Mesenchymal stem cell (in vitro differentiated cells and primary cell): ENCODE data around the gene KCTD7. TPM values are rescaled to one million over a fixed set of nuclear protein-coding genes. Genes with fewer than 3 reads are reported as not detected.
"Not testable (repeated sequence)": the region's sequence is repeated elsewhere in the genome, so short reads cannot be mapped to it uniquely, and the experiment has no call there.

Experiments
- DNase-seq: peaks from one replicate; pipeline ENCODE4 v3.0.0-alpha.2; 2013
- H2AFZ ChIP-seq: one replicate; pipeline ENCODE4 v1.6.1; 2013; ENCODE audit warnings: low read depth, mild to moderate bottlenecking, control low read depth, inconsistent platforms, low read length, moderate library complexity
- H2AK5ac ChIP-seq: 2 replicates; pipeline ENCODE4 v1.6.1; 2013; ENCODE audit warnings: low read length, moderate library complexity, mild to moderate bottlenecking, inconsistent platforms; ENCODE audit not compliant: severe bottlenecking
- H2BK120ac ChIP-seq: one replicate; pipeline ENCODE4 v1.6.1; 2013; ENCODE audit warnings: low read depth, mild to moderate bottlenecking, inconsistent platforms, low read length, moderate library complexity
- H2BK12ac ChIP-seq, 2 experiments: one replicate each; pipeline ENCODE4 v1.6.1; 2013; ENCODE audit warnings: inconsistent platforms in 2 of 2, low read length in 2 of 2, mild to moderate bottlenecking in 2 of 2, moderate library complexity in 2 of 2, control low read depth in 1 of 2
- H2BK15ac ChIP-seq: one replicate; pipeline ENCODE4 v1.6.1; 2013; ENCODE audit warnings: mild to moderate bottlenecking, low read depth, inconsistent platforms; ENCODE audit not compliant: poor library complexity, severe bottlenecking
- H2BK5ac ChIP-seq: 2 replicates; pipeline ENCODE4 v1.6.1; 2013; ENCODE audit warnings: low read depth, mild to moderate bottlenecking, low read length, control low read depth, inconsistent platforms; ENCODE audit not compliant: poor library complexity, severe bottlenecking
- H3K14ac ChIP-seq, 2 experiments: one replicate each; pipeline ENCODE4 v1.6.1; 2013; ENCODE audit warnings: inconsistent platforms in 2 of 2, low read length in 2 of 2, control low read depth in 1 of 2, mild to moderate bottlenecking in 1 of 2, moderate library complexity in 1 of 2
- H3K18ac ChIP-seq, 2 experiments: one replicate each; pipeline ENCODE4 v1.6.1; 2013; ENCODE audit warnings: inconsistent platforms in 2 of 2, low read length in 2 of 2, control low read depth in 1 of 2, low read depth in 1 of 2, mild to moderate bottlenecking in 1 of 2
- H3K23ac ChIP-seq, 2 experiments: one replicate each; pipeline ENCODE4 v1.6.1; 2013; ENCODE audit warnings: inconsistent platforms in 2 of 2, low read length in 2 of 2, mild to moderate bottlenecking in 2 of 2, moderate library complexity in 2 of 2, control low read depth in 1 of 2
- H3K27ac ChIP-seq: 2 replicates; pipeline ENCODE4 v1.5.1; 2013; ENCODE audit warnings: mild to moderate bottlenecking, moderate library complexity, low read length, control low read depth, inconsistent platforms; ENCODE audit not compliant: poor library complexity, severe bottlenecking
- H3K27me3 ChIP-seq, 2 experiments: 2 replicates each; pipeline versions ENCODE4 v1.6.1 to v1.7.0; 2013; ENCODE audit warnings: low read length in 2 of 2, mild to moderate bottlenecking in 2 of 2, moderate library complexity in 2 of 2, control low read depth in 1 of 2, inconsistent platforms in 1 of 2; ENCODE audit not compliant: control insufficient read depth in 1 of 2, insufficient read depth in 1 of 2
- H3K36me3 ChIP-seq, 2 experiments: 2 replicates each; pipeline versions ENCODE4 v1.6.1 to v1.7.0; 2013; ENCODE audit warnings: low read length in 2 of 2, control low read depth in 1 of 2, inconsistent platforms in 1 of 2, low read depth in 1 of 2, mild to moderate bottlenecking in 1 of 2; ENCODE audit not compliant: insufficient read depth in 2 of 2, control insufficient read depth in 1 of 2
- H3K4ac ChIP-seq, 2 experiments: one replicate each; pipeline ENCODE4 v1.6.1; 2013; ENCODE audit warnings: inconsistent platforms in 2 of 2, low read length in 2 of 2, mild to moderate bottlenecking in 2 of 2, moderate library complexity in 2 of 2, control low read depth in 1 of 2, low read depth in 1 of 2
- H3K4me1 ChIP-seq: 2 replicates; pipeline ENCODE4 v1.6.1; 2013; ENCODE audit warnings: low read depth, low read length, control low read depth; ENCODE audit not compliant: control insufficient read depth, insufficient read depth
- H3K4me2 ChIP-seq: 2 replicates; pipeline ENCODE4 v1.6.1; 2013; ENCODE audit warnings: low read length, mild to moderate bottlenecking, inconsistent platforms; ENCODE audit not compliant: poor library complexity, severe bottlenecking
- H3K4me3 ChIP-seq, 2 experiments: 2 replicates each; pipeline versions ENCODE4 v1.5.1 to v1.7.0; 2013; ENCODE audit warnings: low read length in 2 of 2, mild to moderate bottlenecking in 2 of 2, control low read depth in 1 of 2, low read depth in 1 of 2; ENCODE audit not compliant: insufficient read depth in 1 of 2
- H3K79me1 ChIP-seq: replicated peaks from 2 replicates; pipeline ENCODE4 v1.6.1; 2013; ENCODE audit warnings: mild to moderate bottlenecking, control low read depth, low read length, inconsistent platforms; ENCODE audit not compliant: poor library complexity, severe bottlenecking
- H3K9ac ChIP-seq: 2 replicates; pipeline ENCODE4 v1.7.0; 2013; ENCODE audit warnings: mild to moderate bottlenecking, low read length, moderate library complexity
- H3K9me3 ChIP-seq: 2 replicates; pipeline ENCODE4 v1.7.0; 2013; ENCODE audit warnings: mild to moderate bottlenecking, low read length; ENCODE audit not compliant: control insufficient read depth
- H4K8ac ChIP-seq: one replicate; pipeline ENCODE4 v1.6.1; 2013; ENCODE audit warnings: inconsistent platforms, mild to moderate bottlenecking, low read length, moderate library complexity
- H4K91ac ChIP-seq: one replicate; pipeline ENCODE4 v1.6.1; 2013; ENCODE audit warnings: mild to moderate bottlenecking, low read length, inconsistent platforms
- WGBS: methylation state at CpG from one replicate; pipeline ENCODE4 v1.1.7; 2013; ENCODE audit warnings: mixed read lengths; 5-methylcytosine and 5-hydroxymethylcytosine counted together
- polyA plus RNA-seq, 2 experiments: library from polyadenylated mRNA; stranded (reverse); fragments of 200-250 nt; gene quantifications; one replicate each; pipeline ENCODE4 v1.2.3, GENCODE V29; 2013

The KCTD7 gene
- 7.2 TPM for polyA plus RNA-seq (2013, experiment 1 of 2)
- 7.2 TPM for polyA plus RNA-seq (2013, experiment 2 of 2)

GRCh38 chr7:66628361-66629221 lies at the start of gene KCTD7:
KCTD7 (plus strand) TSS chr7:66628881; CDS start chr7:66629065, 184 bp downstream.
- peak within 1 kb of the TSS; percentile 28 to 98 for H2BK12ac ChIP-seq
- peak; percentile 98 for DNase-seq
- H3K36me3 ChIP-seq: peaks cover 4 to 11% of the 10 kb centered on the region in 2 experiments
- H3K23ac ChIP-seq: peak within 1 kb of the TSS in 1 of 2 experiments; percentile 83
- peak within 1 kb of the TSS; percentile 87 to 88 for H3K4me3 ChIP-seq
- peak within 1 kb of the TSS; percentile 89 for H4K8ac ChIP-seq
- H3K4me1 ChIP-seq: peaks cover 14% of the 10 kb centered on the region
- H3K18ac ChIP-seq: peak within 1 kb of the TSS; percentile 95 to 98
- under 1% methylated on average over 55 of the region's 93 CpGs for WGBS
- peak within 1 kb of the TSS in 1 of 2 experiments; percentile 98 for H3K14ac ChIP-seq
- no peaks in the 10 kb centered on the region for H3K27me3 ChIP-seq
- peak within 1 kb of the TSS; percentile 93 for H2BK120ac ChIP-seq
- peak within 1 kb of the TSS; percentile 82 for H4K91ac ChIP-seq
- H2BK15ac ChIP-seq: peak within 1 kb of the TSS; percentile 85
- H3K4ac ChIP-seq: peak within 1 kb of the TSS; percentile 90 to 93
- H2AFZ ChIP-seq: peak within 1 kb of the TSS; percentile 76
- peak within 1 kb of the TSS; percentile 81 for H3K4me2 ChIP-seq
- H2AK5ac ChIP-seq: no peak within 1 kb of the TSS
- peak within 1 kb of the TSS; percentile 84 for H2BK5ac ChIP-seq
- H3K27ac ChIP-seq: peak within 1 kb of the TSS; percentile 95
- H3K9ac ChIP-seq: peak within 1 kb of the TSS; percentile 98
- no peaks in the 10 kb centered on the region for H3K9me3 ChIP-seq
- peaks cover 23% of the 10 kb centered on the region for H3K79me1 ChIP-seq

- H3K27me3 ChIP-seq, H3K14ac ChIP-seq, DNase-seq, H2AFZ ChIP-seq, H3K27ac ChIP-seq, H3K9ac ChIP-seq, H2AK5ac ChIP-seq, H2BK5ac ChIP-seq, H2BK12ac ChIP-seq, H2BK120ac ChIP-seq, H3K4ac ChIP-seq, H3K4me1 ChIP-seq, H3K4me3 ChIP-seq, H3K23ac ChIP-seq, H3K18ac ChIP-seq, H2BK15ac ChIP-seq, H4K91ac ChIP-seq, H3K4me2 ChIP-seq, H4K8ac ChIP-seq, H3K9me3 ChIP-seq, H3K79me1 ChIP-seq: not testable (repeated sequence)
- peaks cover 16 to 61% of the 10 kb centered on the region in 2 experiments for H3K36me3 ChIP-seq
- whole genome bisulfite sequencing: no CpG with 5 or more reads among the region's 1 CpG
Measured at GRCh38 chr7:66580380-66580779, 48.3 kb upstream of the KCTD7 start.

- not testable (repeated sequence) for H2BK120ac ChIP-seq, H3K4me2 ChIP-seq, H2BK5ac ChIP-seq, H3K18ac ChIP-seq, H3K9me3 ChIP-seq, H3K23ac ChIP-seq, H3K9ac ChIP-seq, H2AK5ac ChIP-seq, H3K79me1 ChIP-seq, DNase-seq, H3K27ac ChIP-seq, H3K27me3 ChIP-seq, H2BK12ac ChIP-seq, H4K91ac ChIP-seq, H3K14ac ChIP-seq, H2AFZ ChIP-seq, H3K4ac ChIP-seq, H3K4me1 ChIP-seq, H3K4me3 ChIP-seq, H4K8ac ChIP-seq, H2BK15ac ChIP-seq
- H3K36me3 ChIP-seq: peaks cover 16 to 51% of the 10 kb centered on the region in 2 experiments
- 97% methylated on average over 4 of the region's 4 CpGs for WGBS
Measured at GRCh38 chr7:66582816-66583489, 45.7 kb upstream of the KCTD7 start.
